Subcutaneous abdominal adipose tissue (tissue), 5 donors: ENCODE data around the gene SLC1A2.

ENCODE experiments used
- H3K27ac ChIP-seq: one replicate; pipeline ENCODE4 v1.7.0; 2013; ENCODE audit warnings: low read depth, mild to moderate bottlenecking, inconsistent platforms, low read length, moderate library complexity
- H3K27me3 ChIP-seq, 5 donors: one replicate each; pipeline ENCODE4 v1.7.0; 2013; ENCODE audit warnings: low read length in 5 of 5, inconsistent platforms in 1 of 5; ENCODE audit not compliant: control insufficient read depth in 5 of 5, insufficient read depth in 4 of 5
- H3K36me3 ChIP-seq, 5 donors: one replicate each; pipeline ENCODE4 v1.7.0; 2013; ENCODE audit warnings: low read length in 5 of 5; ENCODE audit not compliant: control insufficient read depth in 5 of 5, insufficient read depth in 5 of 5
- H3K4me1 ChIP-seq, 5 donors: one replicate each; pipeline ENCODE4 v1.7.0; 2013; ENCODE audit warnings: low read length in 5 of 5, mild to moderate bottlenecking in 3 of 5, moderate library complexity in 1 of 5; ENCODE audit not compliant: control insufficient read depth in 5 of 5, insufficient read depth in 5 of 5
- H3K4me3 ChIP-seq, 5 donors: one replicate each; pipeline ENCODE4 v1.7.0; 2013; ENCODE audit warnings: low read length in 5 of 5, low read depth in 1 of 5
- H3K9ac ChIP-seq, 5 donors: one replicate each; pipeline ENCODE4 v1.7.0; 2013; ENCODE audit warnings: low read length in 5 of 5, mild to moderate bottlenecking in 4 of 5, moderate library complexity in 3 of 5
- H3K9me3 ChIP-seq, 5 donors: one replicate each; pipeline ENCODE4 v1.7.0; 2013; ENCODE audit warnings: low read length in 5 of 5; ENCODE audit not compliant: control insufficient read depth in 5 of 5
- donor health status: healthy.
- donor health status: healthy.
- donor health status: healthy.
- donor health status: healthy.
- donor health status: healthy.

Gene SLC1A2

GRCh38 chr11:35290876-35291275 lies 128.5 kb downstream of the SLC1A2 start:
- H3K27ac ChIP-seq, result no peak overlapping the region
- H3K36me3 ChIP-seq, result no peaks in the 10 kb centered on the region
- H3K4me1 ChIP-seq, result peaks cover 0 to 6% (median 4%) of the 10 kb centered on the region in 5 donors

GRCh38 chr11:35289821-35290220 lies 129.5 kb downstream of the SLC1A2 start:
- Histone ChIP-seq H3K36me3 (no peaks in the 10 kb centered on the region), H3K27me3 (no peaks in the 10 kb centered on the region), H3K9me3 (no peaks in the 10 kb centered on the region), H3K27ac (no peak overlapping the region), H3K4me1 (peaks cover 0 to 6% (median 4%) of the 10 kb centered on the region in 5 donors), H3K9ac (no peak overlapping the region), H3K4me3 (no peak overlapping the region)

More at GRCh38 chr11:35290876-35291275, 128.5 kb downstream of the SLC1A2 start:
- Histone ChIP-seq H3K9me3 (no peaks in the 10 kb centered on the region), H3K4me3 (no peak overlapping the region), H3K9ac (no peak overlapping the region), H3K27me3 (no peaks in the 10 kb centered on the region)

GRCh38 chr11:35288817-35289541 lies 130.4 kb downstream of the SLC1A2 start:
- H3K36me3 ChIP-seq, result no peaks in the 10 kb centered on the region
- no peak overlapping the region for H3K4me3 ChIP-seq
- no peak overlapping the region for H3K9ac ChIP-seq
- no peaks in the 10 kb centered on the region for H3K9me3 ChIP-seq
- no peaks in the 10 kb centered on the region for H3K27me3 ChIP-seq
- peaks cover 0 to 6% (median 4%) of the 10 kb centered on the region in 5 donors for H3K4me1 ChIP-seq
- no peak overlapping the region for H3K27ac ChIP-seq

GRCh38 chr11:35288309-35288708 lies 131.0 kb downstream of the SLC1A2 start:
- no peak overlapping the region for H3K4me3 ChIP-seq
- H3K36me3 ChIP-seq, result no peaks in the 10 kb centered on the region
- H3K9me3 ChIP-seq, result no peaks in the 10 kb centered on the region
- H3K9ac ChIP-seq, result no peak overlapping the region
- no peak overlapping the region for H3K27ac ChIP-seq
- no peaks in the 10 kb centered on the region for H3K27me3 ChIP-seq
- H3K4me1 ChIP-seq, result peaks cover 0 to 6% (median 4%) of the 10 kb centered on the region in 5 donors

GRCh38 chr11:35287344-35287890 lies 131.9 kb downstream of the SLC1A2 start:
- no peaks in the 10 kb centered on the region for H3K36me3 ChIP-seq
- no peak overlapping the region for H3K9ac ChIP-seq
- no peak overlapping the region for H3K27ac ChIP-seq
- H3K4me1 ChIP-seq, result peaks cover 0 to 6% (median 4%) of the 10 kb centered on the region in 5 donors
- H3K9me3 ChIP-seq, result no peaks in the 10 kb centered on the region
- no peaks in the 10 kb centered on the region for H3K27me3 ChIP-seq
- no peak overlapping the region for H3K4me3 ChIP-seq

GRCh38 chr11:35286126-35286525 lies 133.2 kb downstream of the SLC1A2 start:
- H3K4me1 ChIP-seq, result peaks cover 1 to 19% (median 4%) of the 10 kb centered on the region in 5 donors
- H3K36me3 ChIP-seq, result no peaks in the 10 kb centered on the region
- H3K27ac ChIP-seq, result no peak overlapping the region
- no peaks in the 10 kb centered on the region for H3K9me3 ChIP-seq
- H3K9ac ChIP-seq, result no peak overlapping the region
- no peak overlapping the region for H3K4me3 ChIP-seq
- no peaks in the 10 kb centered on the region for H3K27me3 ChIP-seq

- Histone ChIP-seq H3K27ac (no peak overlapping the region), H3K4me1 (peaks cover 6 to 25% (median 10%) of the 10 kb centered on the region in 5 donors), H3K9ac (no peak overlapping the region), H3K27me3 (no peaks in the 10 kb centered on the region), H3K9me3 (no peaks in the 10 kb centered on the region), H3K4me3 (no peak overlapping the region), H3K36me3 (no peaks in the 10 kb centered on the region)
Measured at GRCh38 chr11:35285471-35285870, 133.9 kb downstream of the SLC1A2 start.

GRCh38 chr11:35282221-35282882 lies 137.0 kb downstream of the SLC1A2 start:
- Histone ChIP-seq H3K9ac (no peak overlapping the region), H3K27me3 (no peaks in the 10 kb centered on the region), H3K36me3 (no peaks in the 10 kb centered on the region), H3K9me3 (no peaks in the 10 kb centered on the region), H3K27ac (peak overlapping the region; percentile 74), H3K4me3 (no peak overlapping the region), H3K4me1 (peaks cover 6 to 21% (median 10%) of the 10 kb centered on the region in 5 donors)

GRCh38 chr11:35281169-35281688 lies 138.1 kb downstream of the SLC1A2 start:
- Histone ChIP-seq H3K27me3 (no peaks in the 10 kb centered on the region), H3K36me3 (no peaks in the 10 kb centered on the region), H3K9ac (peak overlapping the region in 1 of 5 donors; percentile 25), H3K4me3 (no peak overlapping the region), H3K4me1 (peaks cover 6 to 21% (median 10%) of the 10 kb centered on the region in 5 donors), H3K9me3 (no peaks in the 10 kb centered on the region), H3K27ac (peak overlapping the region; percentile 74)

- H3K27ac ChIP-seq, result peak overlapping the region; percentile 74
- H3K4me1 ChIP-seq, result peaks cover 6 to 21% (median 13%) of the 10 kb centered on the region in 5 donors
- peak overlapping the region in 1 of 5 donors; percentile 25 for H3K9ac ChIP-seq
- no peaks in the 10 kb centered on the region for H3K27me3 ChIP-seq
- no peaks in the 10 kb centered on the region for H3K36me3 ChIP-seq
- H3K4me3 ChIP-seq, result no peak overlapping the region
- no peaks in the 10 kb centered on the region for H3K9me3 ChIP-seq
Measured at GRCh38 chr11:35280727-35281126, 138.6 kb downstream of the SLC1A2 start.
